GM12865 (cell line): ENCODE data around the gene PPP2R2C.

ENCODE experiments used
- DNase-seq: peaks from one replicate; pipeline ENCODE4 v3.0.0; 2010; ENCODE audit warnings: low read depth
- H3K4me3 ChIP-seq: 2 replicates; pipeline ENCODE4 v1.5.1; 2011; ENCODE audit warnings: mild to moderate bottlenecking, low read depth, low read length, control low read depth
- TF ChIP-seq, protein P1 (sequence below): IDR thresholded peaks from 2 replicates; pipeline ENCODE4 v1.5.1; 2011; ENCODE audit warnings: low read length, control low read depth, low read depth, inconsistent platforms; ENCODE audit not compliant: insufficient read depth; ENCODE audit errors: missing control alignments

The PPP2R2C gene

DNA sequence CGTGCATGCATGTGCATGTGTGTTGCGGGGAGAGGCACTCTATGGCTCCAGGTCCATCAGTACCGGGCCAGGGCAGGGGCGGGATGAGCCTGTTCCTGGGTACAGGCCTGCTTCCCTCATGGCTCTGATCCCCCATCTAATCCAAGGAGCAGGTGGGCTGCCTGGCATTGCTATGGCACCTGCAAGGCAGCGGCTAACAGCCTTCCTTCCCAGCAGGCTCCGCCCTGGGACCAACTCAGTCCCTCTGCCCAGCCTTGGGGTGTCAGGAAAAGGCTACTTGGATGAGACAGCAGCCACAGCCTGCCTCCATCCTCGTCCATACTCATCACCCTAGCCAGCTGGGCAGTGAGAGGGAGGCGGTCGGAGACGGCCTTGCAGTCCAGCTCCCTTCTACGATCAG lies 46.5 kb downstream of the PPP2R2C start:
- TF ChIP-seq, protein P1, sequence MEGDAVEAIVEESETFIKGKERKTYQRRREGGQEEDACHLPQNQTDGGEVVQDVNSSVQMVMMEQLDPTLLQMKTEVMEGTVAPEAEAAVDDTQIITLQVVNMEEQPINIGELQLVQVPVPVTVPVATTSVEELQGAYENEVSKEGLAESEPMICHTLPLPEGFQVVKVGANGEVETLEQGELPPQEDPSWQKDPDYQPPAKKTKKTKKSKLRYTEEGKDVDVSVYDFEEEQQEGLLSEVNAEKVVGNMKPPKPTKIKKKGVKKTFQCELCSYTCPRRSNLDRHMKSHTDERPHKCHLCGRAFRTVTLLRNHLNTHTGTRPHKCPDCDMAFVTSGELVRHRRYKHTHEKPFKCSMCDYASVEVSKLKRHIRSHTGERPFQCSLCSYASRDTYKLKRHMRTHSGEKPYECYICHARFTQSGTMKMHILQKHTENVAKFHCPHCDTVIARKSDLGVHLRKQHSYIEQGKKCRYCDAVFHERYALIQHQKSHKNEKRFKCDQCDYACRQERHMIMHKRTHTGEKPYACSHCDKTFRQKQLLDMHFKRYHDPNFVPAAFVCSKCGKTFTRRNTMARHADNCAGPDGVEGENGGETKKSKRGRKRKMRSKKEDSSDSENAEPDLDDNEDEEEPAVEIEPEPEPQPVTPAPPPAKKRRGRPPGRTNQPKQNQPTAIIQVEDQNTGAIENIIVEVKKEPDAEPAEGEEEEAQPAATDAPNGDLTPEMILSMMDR = no peak
- DNase-seq = no peak
- no peak overlapping the region for H3K4me3 ChIP-seq

DNA sequence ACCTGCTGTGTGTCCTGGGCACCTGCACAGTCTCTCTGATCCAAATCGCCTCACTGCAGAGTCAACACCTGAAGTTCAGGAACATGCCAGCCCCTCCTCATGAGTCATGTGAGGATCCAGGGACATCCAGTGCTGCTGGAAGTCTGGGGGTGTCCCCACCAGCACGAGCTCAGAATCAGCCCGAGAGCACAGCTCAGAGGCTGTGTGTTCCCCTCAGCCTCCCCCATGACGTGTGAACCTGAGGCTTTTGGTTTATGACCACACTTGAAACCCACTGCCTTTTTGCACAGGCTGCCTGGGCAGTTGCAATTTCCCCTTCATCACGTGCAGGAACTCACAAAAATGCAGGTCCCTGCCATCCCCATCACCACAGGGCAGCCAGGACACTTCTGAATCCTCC lies 47.1 kb downstream of the PPP2R2C start:
- DNase-seq = peak; percentile 32
- TF ChIP-seq, protein P1 = no peak
- H3K4me3 ChIP-seq = no peak overlapping the region

DNA sequence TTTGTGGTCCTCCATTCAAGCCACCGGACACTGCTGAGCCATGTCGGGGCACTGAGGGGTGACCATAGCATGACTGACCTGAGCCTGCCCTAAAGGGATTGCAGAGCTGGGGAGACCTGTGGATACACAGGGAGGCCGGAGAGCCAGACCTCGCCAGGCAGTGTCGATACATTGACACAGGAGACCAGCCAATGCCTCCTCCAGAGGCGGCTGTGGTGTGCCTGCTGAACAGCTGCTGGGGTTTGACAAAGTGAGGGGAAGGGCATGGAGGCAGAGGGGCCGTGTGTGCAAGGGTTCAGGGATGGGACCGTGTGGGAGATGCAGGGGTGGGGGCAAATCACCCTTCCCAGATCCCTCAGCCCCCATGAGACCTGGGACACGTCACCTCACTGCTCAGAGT lies 48.0 kb downstream of the PPP2R2C start:
- H3K4me3 ChIP-seq = no peak overlapping the region
- DNase-seq = no peak
- TF ChIP-seq, protein P1 = no peak

- peak; percentile 54 for DNase-seq
- H3K4me3 ChIP-seq = no peak overlapping the region
Observed at GRCh38 chr4:6423575-6423974, 48.8 kb downstream of the PPP2R2C start.

GRCh38 chr4:6422866-6423265 lies 49.5 kb downstream of the PPP2R2C start:
- DNase-seq = no peak
- TF ChIP-seq, protein P1 = no peak
- H3K4me3 ChIP-seq = no peak overlapping the region

More at GRCh38 chr4:6423575-6423974, 48.8 kb downstream of the PPP2R2C start:
- TF ChIP-seq, protein P1 = no peak

GRCh38 chr4:6422105-6422504 lies 50.3 kb downstream of the PPP2R2C start:
- no peak overlapping the region for H3K4me3 ChIP-seq
- DNase-seq = no peak
- TF ChIP-seq, protein P1 = no peak

DNA sequence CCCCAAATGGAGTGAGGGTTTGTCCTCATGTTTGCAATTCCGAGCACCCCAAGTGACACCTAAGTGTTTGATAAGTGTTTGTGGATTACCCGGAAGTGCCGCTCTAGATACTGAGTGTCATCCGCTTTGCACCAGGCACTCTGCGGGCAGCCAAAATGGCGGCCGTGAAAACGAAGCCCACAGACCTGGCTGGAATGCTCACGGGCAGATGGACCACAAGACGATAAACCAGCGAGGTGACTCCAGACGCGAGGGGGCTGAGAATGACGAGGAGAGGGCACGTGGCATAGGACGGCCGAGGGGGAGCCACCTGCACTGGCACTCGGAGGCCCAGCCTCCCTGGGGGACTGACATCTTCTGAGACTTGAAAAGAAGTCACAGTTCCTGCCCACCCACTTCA lies 51.0 kb downstream of the PPP2R2C start:
- DNase-seq = no peak
- H3K4me3 ChIP-seq = no peak overlapping the region
- TF ChIP-seq, protein P1 = no peak
